ENCODE data around the gene KIF21A.

The KIF21A gene

DNA sequence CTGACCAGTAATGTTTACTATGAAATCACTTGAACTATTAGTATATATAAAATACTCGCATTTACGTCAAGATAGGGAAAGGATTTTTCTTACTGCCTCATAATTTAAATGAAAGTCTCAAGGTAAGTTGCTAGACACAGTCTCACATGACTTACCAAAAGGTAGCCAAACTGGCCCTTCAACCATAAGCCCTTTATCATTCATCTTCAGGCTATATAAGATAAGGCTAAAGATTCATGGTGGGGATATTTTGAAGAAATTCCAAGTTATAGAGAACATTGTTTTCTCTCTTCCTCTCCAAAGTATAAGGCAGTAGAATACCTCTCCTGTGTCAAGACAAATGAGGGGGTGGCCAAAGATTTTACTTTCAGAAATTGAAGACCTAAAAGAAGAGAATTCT lies 23.4 kb downstream of the KIF21A start:
- FAIRE-seq (no peak), DNase-seq (ENCODE audit: insufficient read length, low spot score) (no peak)
- TF ChIP-seq, protein P1, sequence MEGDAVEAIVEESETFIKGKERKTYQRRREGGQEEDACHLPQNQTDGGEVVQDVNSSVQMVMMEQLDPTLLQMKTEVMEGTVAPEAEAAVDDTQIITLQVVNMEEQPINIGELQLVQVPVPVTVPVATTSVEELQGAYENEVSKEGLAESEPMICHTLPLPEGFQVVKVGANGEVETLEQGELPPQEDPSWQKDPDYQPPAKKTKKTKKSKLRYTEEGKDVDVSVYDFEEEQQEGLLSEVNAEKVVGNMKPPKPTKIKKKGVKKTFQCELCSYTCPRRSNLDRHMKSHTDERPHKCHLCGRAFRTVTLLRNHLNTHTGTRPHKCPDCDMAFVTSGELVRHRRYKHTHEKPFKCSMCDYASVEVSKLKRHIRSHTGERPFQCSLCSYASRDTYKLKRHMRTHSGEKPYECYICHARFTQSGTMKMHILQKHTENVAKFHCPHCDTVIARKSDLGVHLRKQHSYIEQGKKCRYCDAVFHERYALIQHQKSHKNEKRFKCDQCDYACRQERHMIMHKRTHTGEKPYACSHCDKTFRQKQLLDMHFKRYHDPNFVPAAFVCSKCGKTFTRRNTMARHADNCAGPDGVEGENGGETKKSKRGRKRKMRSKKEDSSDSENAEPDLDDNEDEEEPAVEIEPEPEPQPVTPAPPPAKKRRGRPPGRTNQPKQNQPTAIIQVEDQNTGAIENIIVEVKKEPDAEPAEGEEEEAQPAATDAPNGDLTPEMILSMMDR (IDR thresholded peaks at IDR 0.05; ENCODE audit: insufficient read depth, missing control alignments), result no peak

DNA sequence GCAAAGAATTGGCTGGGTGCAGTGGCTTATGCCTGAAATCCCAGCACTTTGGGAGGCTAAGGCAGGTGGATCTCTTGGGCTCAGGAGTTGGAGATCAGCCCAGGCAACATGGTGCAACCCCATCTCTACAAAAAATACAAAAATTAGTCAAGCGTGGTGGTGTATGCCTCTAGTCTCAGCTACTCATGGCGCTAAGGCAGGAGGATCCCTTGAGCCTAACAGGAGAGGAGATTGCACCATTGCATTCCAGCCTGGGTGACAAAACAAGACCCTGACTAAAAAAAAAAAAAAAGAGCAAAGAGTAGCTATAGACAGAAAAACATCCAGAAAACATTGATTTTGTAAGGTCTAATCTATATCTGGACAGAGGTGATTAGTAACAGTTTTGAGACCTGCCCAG lies 25.0 kb downstream of the KIF21A start:
- TF ChIP-seq, protein P1 (IDR thresholded peaks at IDR 0.05; ENCODE audit: insufficient read depth, missing control alignments), result no peak
- DNase-seq (ENCODE audit: insufficient read length, low spot score) (no peak), FAIRE-seq (no peak)

DNA sequence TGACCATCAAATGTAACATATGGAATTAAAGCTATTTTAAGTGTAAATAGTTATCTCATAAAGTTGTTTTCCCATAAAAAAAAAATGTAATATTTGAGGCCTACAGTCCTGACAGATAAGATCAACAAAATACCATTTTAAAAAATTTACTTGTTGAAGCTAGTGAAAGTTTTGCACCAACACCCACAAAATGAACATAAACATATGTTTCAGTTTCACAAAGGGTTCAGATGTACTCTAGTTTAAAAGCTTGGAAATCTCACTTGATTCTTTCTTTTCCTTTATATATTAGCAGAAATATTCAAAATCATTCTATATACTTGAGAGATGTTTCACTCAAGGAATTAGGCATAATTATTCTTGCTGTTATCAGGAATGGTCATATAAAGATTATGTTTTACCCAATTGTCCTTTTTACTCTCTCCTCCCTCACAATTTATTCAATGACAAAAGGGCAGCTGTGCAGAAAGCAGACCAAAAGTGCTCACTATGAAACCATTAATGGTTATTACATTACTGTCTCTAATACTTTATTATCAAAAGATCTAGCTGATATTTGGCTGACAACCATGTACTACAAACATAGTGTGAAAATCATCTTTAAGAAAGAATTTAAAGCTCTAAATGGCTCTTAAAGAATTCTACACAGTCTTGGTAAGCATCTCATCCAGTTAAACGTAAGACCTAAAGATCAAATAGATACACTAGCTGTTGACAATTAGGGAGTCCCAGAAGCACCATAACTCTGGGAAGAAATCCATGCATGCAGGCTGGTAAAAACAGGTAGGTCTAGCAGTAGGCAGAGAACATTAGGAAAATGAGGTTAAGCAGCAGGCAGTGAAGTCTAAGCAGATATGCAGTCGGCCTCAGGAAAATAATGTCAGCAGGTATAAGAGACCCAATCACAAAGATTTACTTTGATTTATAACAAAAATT lies 28.8 kb downstream of the KIF21A start:
- no peak for FAIRE-seq
- DNase-seq (ENCODE audit: insufficient read length, low spot score), result no peak
- TF ChIP-seq, protein P1 (IDR thresholded peaks at IDR 0.05; ENCODE audit: insufficient read depth, missing control alignments), result no peak

DNA sequence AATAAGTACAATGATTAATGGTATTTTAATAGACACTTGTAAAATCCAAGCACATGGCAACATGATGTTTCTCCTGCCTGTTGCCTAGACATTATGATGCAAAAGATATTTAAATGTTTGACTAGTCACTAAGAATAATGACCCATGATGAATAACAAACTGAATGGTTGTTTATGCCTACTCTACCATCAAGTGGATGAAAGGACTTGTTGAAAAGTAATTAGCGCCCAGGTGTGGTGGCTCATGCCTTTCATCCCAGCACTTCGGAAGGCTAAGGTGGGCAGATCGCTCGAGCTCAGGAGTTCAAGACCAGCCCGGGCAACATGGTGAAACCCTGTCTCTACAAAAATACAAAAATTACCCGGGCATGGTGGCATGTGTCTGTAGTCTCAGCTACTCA lies 30.7 kb downstream of the KIF21A start:
- no peak for DNase-seq (ENCODE audit: insufficient read length, low spot score)
- no peak for FAIRE-seq
- TF ChIP-seq, protein P1 (IDR thresholded peaks at IDR 0.05; ENCODE audit: insufficient read depth, missing control alignments), result no peak

DNA sequence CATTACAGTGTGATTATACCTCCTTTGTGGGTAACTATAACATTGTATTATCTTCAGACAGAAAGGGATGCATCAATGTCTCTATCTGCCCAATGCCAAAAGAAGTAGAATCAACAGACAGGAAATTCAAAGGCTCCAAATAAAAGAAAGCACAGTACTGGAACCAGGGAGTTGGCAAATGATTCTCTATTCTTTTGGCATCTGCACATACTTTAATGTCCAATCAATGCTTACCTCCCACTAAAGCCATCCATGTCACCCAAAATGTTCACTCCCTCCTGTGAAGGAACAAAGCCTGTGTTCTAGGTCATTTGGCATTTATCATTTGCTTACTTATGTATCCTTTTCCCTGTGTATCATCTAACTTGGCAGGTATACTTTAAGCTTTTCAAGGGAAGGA lies 36.7 kb downstream of the KIF21A start:
- TF ChIP-seq, protein P1 (IDR thresholded peaks at IDR 0.05; ENCODE audit: insufficient read depth, missing control alignments), result no peak
- no peak for DNase-seq (ENCODE audit: insufficient read length, low spot score)
- no peak for FAIRE-seq

DNA sequence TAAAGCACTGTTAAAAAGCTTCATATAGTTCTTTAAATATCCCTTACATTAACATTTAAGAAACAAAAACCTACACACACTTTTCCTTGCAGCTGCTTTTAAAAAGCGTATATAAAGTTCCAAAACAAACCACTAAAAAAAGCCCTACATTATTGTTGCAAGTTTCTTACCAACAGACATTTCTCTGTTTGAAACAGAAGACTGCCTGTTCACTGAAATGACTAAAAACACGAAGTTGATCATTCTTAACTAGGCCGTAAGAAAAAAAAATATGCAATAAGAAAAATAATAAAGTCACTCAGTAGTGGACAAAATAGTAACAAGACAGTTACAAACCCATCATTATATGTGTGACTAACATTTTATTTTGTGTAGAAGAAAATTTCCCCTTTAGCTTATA lies 37.3 kb downstream of the KIF21A start:
- TF ChIP-seq, protein P1 (IDR thresholded peaks at IDR 0.05; ENCODE audit: insufficient read depth, missing control alignments), result no peak
- DNase-seq (ENCODE audit: insufficient read length, low spot score) (no peak), FAIRE-seq (no peak)

DNA sequence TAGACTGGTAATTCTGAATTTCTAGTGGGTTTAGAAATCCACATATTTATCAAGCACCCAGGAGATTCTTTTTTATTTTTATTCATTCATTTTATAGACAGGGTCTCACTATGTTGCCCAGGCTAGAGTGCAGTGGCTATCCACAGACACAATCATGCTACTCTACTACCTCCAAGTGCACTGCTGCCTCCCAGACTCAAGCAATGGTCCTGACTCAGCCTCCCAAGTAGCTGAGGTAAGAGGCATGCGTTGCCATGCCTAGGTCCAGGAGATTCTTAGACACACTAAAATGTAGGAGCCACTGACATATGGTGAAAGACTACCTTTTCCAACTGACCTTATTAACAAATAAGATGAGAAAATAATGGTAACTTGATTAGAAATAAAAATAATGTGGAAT lies 38.9 kb downstream of the KIF21A start:
- DNase-seq (ENCODE audit: insufficient read length, low spot score) (no peak), FAIRE-seq (no peak)
- TF ChIP-seq, protein P1 (IDR thresholded peaks at IDR 0.05; ENCODE audit: insufficient read depth, missing control alignments), result no peak

All from D721Med (cell line).